Testis (tissue), 3 donors: ENCODE results near the gene C22orf39. TPM values are rescaled to one million over a fixed set of nuclear protein-coding genes. Genes with fewer than 3 reads are reported as not detected.
"Not testable (repeated sequence)": the region's sequence is repeated elsewhere in the genome, so short reads cannot be mapped to it uniquely, and the experiment has no call there.

Source experiments
- DNase-seq: peaks from one replicate; pipeline ENCODE4 v3.0.0-alpha.2; 2019
- H3K27ac ChIP-seq, 2 donors: fragments of 200-600 bp; sonication (generic); one replicate each; pipeline ENCODE4 v1.5.1; 2019
- H3K27me3 ChIP-seq: fragments of 200-600 bp; sonication (generic); one replicate; pipeline ENCODE4 v1.5.1; 2019
- H3K36me3 ChIP-seq: fragments of 200-600 bp; sonication (generic); one replicate; pipeline ENCODE4 v1.5.1; 2017; ENCODE audit warnings: low read depth; ENCODE audit errors: missing control alignments
- H3K4me1 ChIP-seq: fragments of 200-600 bp; sonication (generic); one replicate; pipeline ENCODE4 v1.5.1; 2019
- H3K4me3 ChIP-seq, 2 donors: fragments of 200-600 bp; sonication (generic); one replicate each; pipeline ENCODE4 v1.5.1; 2017 to 2019
- H3K9me3 ChIP-seq: fragments of 200-600 bp; sonication (generic); one replicate; pipeline ENCODE4 v1.5.1; 2017
- POLR2A ChIP-seq: fragments of 450-650 bp; IDR thresholded peaks from one replicate; pipeline ENCODE4 v1.6.1; 2017; ENCODE audit warnings: antibody characterized with exemption, mild to moderate bottlenecking, moderate library complexity
- WGBS, 2 donors: methylation state at CpG; one replicate each; pipeline ENCODE4 v1.1.5; 2018; 5-methylcytosine and 5-hydroxymethylcytosine counted together
- intact Hi-C: fragments of 100-400 bp; cut with DNase I; formaldehyde crosslinking; loops from one replicate; pipeline ENCODE4 v1.15.1; 2023; ENCODE audit warnings: low total_unique reads
- polyA plus RNA-seq: library from polyadenylated mRNA; stranded (reverse); fragments of 350-450 nt; fragmentation: Illumina TruSeq; extraction: RNeasy Lipid Tissue Mini Kit (QIAGEN cat#74804); gene quantifications from one replicate; pipeline ENCODE4 v1.2.3, GENCODE V29; 2014; ENCODE audit warnings: low read depth, low replicate concordance; ENCODE audit not compliant: insufficient read depth
- total RNA-seq, 2 donors: library from RNA; depleted of rRNA; stranded (reverse); fragments of >200 nt; gene quantifications; one replicate each; pipeline ENCODE4 v1.2.3, GENCODE V29; 2016
- TF ChIP-seq, protein P1 (sequence below), 3 experiments: fragments of 450-650 bp in 2 of 3; fragments of 200-600 bp in 1 of 3; sonication (generic) in 1 of 3; IDR thresholded peaks; one replicate each; pipeline ENCODE4 v1.5.1; 2016 to 2019; ENCODE audit warnings: antibody characterized with exemption in 3 of 3, mild to moderate bottlenecking in 2 of 3, moderate library complexity in 1 of 3

C22orf39 gene
- total and polyA plus RNA-seq, 3 donors from 2014 or later, result 38.7 to 64.1 (median 60.9) TPM

DNA sequence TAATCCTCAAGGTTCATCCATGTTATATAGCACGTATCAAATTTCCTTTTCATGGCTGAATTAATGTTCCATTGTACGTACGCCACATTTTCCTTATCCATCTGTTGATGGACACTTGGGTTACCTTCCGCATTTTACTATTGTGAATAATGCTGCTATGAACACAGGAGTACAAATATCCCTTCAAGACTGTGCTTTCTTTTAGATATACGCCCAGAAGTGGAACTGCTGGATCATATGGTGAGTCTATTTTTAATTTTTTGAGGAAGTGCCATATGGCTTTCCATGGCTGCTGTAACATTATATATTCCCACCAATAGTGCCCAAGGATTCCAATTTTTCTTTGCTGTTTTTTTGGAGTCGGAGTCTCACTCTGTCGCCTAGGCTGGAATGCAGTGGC lies 9.2 kb downstream of the C22orf39 start:
- DNase-seq, result no peak
- intact Hi-C loops, result no loop called here

DNA sequence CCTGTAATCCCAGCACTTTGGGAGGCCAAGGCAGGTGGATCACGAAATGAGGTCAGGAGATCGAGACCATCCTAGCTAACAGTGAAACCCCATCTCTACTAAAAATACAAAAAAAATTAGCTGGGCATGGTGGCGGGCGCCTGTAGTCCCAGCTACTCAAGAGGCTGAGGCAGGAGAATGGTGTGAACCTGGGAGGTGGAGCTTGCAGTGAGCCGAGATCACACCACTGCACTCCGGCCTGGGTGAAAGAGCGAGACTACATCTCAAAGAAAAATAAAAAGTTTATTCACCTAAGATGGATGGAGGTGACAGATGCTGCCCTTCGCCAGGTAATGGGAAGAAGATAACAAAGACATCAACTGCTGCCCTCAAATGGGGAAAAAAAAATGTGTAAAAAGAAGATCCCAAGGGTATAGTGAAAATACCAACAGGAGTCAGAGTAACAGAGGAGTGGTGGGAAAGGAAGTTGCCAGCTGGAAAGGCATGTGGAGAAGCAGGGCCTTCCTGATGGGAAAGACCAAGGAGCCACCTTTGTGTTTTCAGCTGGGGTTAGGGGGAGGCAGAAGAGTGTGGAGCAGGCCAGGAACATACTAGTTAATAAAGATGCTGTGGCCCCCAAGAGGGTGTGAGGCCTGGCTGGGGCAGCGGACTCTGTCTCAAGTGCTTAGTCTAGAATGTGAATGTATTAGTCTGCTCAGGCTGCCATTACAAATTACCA lies 10.9 kb downstream of the C22orf39 start:
- H3K4me1 ChIP-seq, intact Hi-C loops, H3K4me3 ChIP-seq, DNase-seq, H3K27me3 ChIP-seq, H3K36me3 ChIP-seq, H3K27ac ChIP-seq, H3K9me3 ChIP-seq: not testable (repeated sequence)
- 94 to 95% methylated on average over 9 of the region's 9 CpGs for WGBS, 2 donors

More for the DNA sequence above, 9.2 kb downstream of the C22orf39 start:
- H3K27me3 ChIP-seq, result no peaks in the 10 kb centered on the region
- H3K9me3 ChIP-seq, result no peaks in the 10 kb centered on the region
- no peak overlapping the region for H3K27ac ChIP-seq
- no peak overlapping the region for H3K4me3 ChIP-seq
- TF ChIP-seq, protein P1, sequence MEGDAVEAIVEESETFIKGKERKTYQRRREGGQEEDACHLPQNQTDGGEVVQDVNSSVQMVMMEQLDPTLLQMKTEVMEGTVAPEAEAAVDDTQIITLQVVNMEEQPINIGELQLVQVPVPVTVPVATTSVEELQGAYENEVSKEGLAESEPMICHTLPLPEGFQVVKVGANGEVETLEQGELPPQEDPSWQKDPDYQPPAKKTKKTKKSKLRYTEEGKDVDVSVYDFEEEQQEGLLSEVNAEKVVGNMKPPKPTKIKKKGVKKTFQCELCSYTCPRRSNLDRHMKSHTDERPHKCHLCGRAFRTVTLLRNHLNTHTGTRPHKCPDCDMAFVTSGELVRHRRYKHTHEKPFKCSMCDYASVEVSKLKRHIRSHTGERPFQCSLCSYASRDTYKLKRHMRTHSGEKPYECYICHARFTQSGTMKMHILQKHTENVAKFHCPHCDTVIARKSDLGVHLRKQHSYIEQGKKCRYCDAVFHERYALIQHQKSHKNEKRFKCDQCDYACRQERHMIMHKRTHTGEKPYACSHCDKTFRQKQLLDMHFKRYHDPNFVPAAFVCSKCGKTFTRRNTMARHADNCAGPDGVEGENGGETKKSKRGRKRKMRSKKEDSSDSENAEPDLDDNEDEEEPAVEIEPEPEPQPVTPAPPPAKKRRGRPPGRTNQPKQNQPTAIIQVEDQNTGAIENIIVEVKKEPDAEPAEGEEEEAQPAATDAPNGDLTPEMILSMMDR (IDR thresholded peaks at IDR 0.05), result no peak
- TF ChIP-seq POLR2A, result no peak
- H3K4me1 ChIP-seq, result peaks cover 4% of the 10 kb centered on the region
- no peaks in the 10 kb centered on the region for H3K36me3 ChIP-seq
- WGBS, 2 donors, result 84 to 89% methylated on average over 7 of the region's 7 CpGs

DNA sequence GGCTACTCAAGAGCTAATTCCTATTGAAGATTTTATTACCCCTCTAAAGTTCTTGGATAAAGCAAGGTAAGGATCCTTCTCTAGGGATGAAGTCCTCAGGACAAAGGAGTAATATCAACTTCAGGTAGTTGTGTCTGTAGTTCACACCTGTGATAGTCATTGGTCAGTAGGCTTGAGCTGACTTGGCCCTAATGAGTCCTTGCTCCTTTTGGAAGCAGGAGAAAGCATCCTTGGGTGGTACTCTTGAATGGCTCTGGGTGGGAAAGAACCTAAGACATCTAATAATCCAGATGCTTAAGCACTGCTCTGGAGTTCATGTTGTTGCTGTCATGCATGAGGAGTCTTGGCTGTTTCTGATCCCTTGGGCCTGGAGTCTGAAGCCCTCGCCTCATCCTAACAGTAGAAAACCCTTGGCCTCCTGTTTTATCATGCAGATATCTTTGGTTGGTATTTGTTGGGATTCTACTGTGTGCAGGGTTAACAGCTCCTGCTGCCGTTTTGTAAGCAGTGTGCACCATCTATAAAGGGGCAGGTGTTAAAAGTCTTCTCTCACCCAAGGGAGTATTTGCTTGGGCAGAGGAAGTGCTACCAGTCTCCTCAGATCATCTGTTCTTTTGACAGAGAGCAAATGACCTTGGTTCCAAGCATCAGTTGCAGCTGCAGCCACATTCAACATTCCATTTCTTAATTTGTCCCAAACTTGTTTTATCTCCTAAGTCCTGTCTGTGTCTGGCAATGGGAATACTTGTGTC lies 12.5 kb downstream of the C22orf39 start:
- Histone ChIP-seq H3K9me3 (no peaks in the 10 kb centered on the region), H3K4me1 (peaks cover 17% of the 10 kb centered on the region), H3K36me3 (no peaks in the 10 kb centered on the region), H3K4me3 (no peak overlapping the region), H3K27ac (no peak overlapping the region), H3K27me3 (no peaks in the 10 kb centered on the region)
- no peak for DNase-seq
- intact Hi-C loops, result no loop called here
- TF ChIP-seq, protein P1 (IDR thresholded peaks at IDR 0.05), result no peak
- no peak for TF ChIP-seq POLR2A
- 62 to 73% methylated on average over 2 of the region's 2 CpGs for WGBS, 2 donors

DNA sequence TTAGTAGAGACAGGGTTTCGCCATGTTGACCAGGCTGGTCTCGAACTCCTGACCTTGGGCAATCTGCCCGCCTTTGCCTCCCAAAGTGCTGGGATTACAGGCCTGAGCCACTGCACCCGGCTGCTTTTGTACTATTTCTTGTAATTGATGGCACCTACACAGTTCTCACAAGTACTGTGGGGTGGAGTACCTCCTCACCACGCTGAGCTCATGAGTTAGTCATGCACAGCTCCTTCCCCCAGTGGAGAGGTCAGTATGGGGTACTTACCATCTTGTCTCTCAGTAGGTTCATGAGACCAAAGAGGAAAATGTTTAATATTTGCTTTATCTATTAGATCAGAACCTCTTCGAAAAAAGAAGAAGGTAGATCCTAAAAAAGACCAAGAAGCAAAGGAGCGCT lies 13.1 kb downstream of the C22orf39 start:
- no peak for TF ChIP-seq POLR2A
- TF ChIP-seq, protein P1 (IDR thresholded peaks at IDR 0.05), result no peak
- no peak for DNase-seq
- Histone ChIP-seq H3K4me3 (no peak overlapping the region), H3K9me3 (no peaks in the 10 kb centered on the region), H3K36me3 (no peaks in the 10 kb centered on the region), H3K4me1 (peaks cover 19% of the 10 kb centered on the region), H3K27ac (no peak overlapping the region), H3K27me3 (no peaks in the 10 kb centered on the region)
- intact Hi-C loops, result no loop called here
- WGBS, 2 donors, result 93% methylated on average over 7 of the region's 7 CpGs

DNA sequence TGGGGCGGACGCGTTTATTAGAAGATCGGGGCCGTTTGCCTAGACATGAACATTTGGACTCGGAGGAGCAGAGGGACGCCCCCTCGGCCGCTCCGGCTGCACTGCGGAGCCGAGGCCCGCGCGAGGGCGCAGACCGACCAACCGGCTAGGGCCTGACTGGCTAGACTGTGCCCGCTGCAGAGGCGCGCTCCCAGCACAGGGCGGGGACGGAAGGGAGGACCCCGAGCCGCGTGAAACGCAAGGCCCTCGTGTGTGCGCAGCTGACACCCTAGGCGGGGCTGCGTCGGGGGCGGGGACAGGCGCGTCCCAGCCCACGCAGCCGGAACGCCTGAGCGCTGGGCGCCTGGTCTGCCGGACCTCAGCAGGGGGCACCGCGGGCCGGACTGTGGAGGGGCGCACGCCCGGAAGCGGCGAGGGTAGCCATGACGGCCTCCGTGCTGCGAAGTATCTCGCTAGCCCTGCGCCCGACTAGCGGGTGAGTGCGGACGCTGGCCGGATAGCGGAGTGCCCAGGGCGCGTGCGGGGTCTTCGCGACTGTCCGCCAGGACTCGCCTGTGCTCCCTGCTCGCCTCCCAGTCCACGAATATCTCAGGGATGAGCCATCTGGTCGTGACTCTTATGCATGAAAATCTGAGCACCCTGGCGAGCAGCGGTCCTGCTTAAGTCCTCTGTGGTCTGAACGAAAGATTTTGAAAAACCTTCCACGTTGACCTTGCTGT lies 15.2 kb downstream of the C22orf39 start, which contains the start of gene MRPL40:
Gene MRPL40 (plus strand): TSS at position 413 of the 719 bp plus-strand sequence. CDS start 10 bp downstream, at position 423.
- peak within 1 kb of the TSS; percentile 72 to 91 for H3K4me3 ChIP-seq
- TF ChIP-seq, protein P1 (IDR thresholded peaks at IDR 0.05), result peak in 1 of 3 experiments; percentile 10
- TF ChIP-seq POLR2A, result peak; percentile 50
- H3K36me3 ChIP-seq, result no peaks in the 10 kb centered on the region
- H3K9me3 ChIP-seq, result no peaks in the 10 kb centered on the region
- H3K27me3 ChIP-seq, result no peaks in the 10 kb centered on the region
- H3K27ac ChIP-seq, result peak within 1 kb of the TSS; percentile 77 to 94
- H3K4me1 ChIP-seq, result peaks cover 19% of the 10 kb centered on the region
- DNase-seq, result peak; percentile 95
- WGBS, 2 donors, result 0 to 1% methylated on average over 9 to 55 of the region's 74 CpGs
- intact Hi-C loops, result no loop called here
